ENCODE measurements around the gene EIF3K.
"Not testable (repeated sequence)": the region's sequence is repeated elsewhere in the genome, so short reads cannot be mapped to it uniquely, and the experiment has no call there.

Gene EIF3K

DNA sequence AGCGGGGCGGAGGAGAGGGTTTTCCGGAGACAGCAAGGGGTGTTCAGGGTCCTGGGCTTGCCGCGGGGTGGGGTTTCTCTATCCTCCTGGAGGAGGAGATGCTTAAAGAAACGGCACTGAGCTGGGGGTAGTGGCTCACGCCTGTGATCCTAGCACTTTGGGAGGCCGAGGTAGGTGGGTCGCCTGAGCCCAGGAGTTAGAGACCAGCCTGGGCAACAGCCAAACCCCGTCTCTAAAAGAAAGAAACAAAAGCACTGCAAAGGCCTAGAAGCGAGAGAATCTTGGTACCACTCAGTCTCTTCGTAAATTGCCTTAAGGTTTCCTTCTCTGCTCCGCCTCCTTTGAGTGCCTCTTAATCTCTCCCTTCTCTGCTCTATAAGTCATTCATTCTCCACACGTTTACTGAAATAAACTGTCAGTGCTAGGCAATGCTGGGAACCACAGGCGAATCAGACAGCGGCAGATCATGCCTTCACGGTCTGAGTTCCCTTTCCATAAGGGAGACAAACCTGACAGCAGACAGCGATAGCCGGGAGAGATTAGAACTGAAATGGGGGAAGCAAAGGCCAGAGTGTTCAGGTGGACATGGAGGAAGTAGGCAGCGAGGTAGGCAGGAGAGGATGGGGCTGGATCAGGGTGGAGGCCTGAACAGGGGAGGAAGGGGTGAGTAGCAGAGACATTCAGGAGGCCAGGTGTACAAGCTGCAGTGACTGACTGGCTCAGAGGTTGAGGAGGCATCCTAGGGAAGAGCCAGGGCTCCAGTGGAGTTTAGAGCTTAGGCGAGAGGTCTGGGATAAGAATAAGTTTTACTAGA is 580 bp downstream of the EIF3K start:
- no peak for FAIRE-seq

DNA sequence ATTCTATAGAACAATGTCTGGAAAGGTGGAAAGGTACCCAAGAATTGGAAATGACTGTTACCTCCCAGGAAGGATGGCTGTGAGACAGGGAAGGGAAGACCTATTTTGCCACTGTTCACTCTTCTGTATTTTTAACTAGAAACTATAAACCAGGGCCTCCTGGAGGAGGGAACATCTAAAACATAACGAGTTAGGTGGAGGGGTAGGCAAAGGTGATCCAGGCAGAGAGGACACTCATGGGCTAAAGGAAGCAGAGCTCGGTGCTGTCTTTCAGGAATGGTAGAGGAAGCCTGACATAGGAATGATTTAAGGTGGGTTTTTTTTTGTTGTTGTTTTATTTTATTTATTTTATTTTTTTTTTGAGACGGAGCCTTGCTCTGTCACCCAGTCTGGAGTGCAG is 5.8 kb downstream of the EIF3K start:
- FAIRE-seq = no peak

DNA sequence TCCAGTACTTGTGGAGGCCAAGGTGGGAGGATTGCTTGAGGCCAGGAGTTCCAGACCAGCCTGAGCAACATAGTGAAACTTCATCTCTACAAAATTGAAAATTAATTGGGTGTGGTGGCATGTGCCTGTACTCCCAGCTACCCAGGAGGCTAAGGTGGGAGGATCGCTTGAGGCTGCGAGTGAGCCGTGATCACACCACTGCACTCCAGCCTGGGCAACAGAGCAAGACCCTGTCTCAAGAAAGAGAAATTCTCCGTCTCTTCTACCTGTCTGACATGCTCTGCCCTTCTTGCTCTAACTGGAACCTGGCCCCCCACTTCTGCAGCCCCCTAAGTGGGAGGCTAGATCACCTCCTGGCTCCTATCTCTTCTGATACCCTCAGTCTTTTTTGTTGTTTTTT is 7.4 kb downstream of the EIF3K start:
- FAIRE-seq = no peak

DNA sequence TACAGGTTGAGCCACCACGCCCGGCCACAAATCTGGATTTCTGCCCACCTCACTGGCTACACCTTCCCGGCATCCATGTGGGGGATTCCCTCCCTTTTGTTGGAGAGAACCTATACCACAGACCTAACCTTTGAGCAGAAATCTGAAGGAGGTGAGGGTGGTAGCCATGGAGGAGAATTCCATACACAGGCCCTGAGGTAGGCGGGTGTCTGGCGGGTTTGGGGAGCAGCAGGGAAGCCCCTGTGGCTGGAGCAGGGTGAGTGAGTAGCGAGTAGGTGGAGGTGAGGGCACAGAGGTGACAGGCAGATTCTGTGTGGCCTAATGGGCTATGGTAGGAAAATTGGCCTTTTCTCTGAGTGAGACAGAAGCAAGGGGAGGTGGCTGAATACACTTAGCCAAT is 10.6 kb downstream of the EIF3K start:
- FAIRE-seq = no peak

DNA sequence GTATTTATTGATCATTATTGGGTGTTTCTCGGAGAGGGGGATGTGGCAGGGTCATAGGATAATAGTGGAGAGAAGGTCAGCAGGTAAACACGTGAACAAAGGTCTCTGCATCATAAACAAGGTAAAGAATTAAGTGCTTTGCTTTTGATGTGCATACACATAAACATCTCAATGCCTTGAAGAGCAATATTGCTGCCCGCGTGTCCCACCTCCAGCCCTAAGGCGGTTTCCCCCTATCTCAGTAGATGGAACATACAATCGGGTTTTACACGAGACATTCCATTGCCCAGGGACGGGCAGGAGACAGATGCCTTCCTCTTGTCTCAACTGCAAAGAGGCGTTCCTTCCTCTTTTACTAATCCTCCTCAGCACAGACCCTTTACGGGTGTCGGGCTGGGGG is 12.3 kb downstream of the EIF3K start:
- FAIRE-seq = not testable (repeated sequence)

DNA sequence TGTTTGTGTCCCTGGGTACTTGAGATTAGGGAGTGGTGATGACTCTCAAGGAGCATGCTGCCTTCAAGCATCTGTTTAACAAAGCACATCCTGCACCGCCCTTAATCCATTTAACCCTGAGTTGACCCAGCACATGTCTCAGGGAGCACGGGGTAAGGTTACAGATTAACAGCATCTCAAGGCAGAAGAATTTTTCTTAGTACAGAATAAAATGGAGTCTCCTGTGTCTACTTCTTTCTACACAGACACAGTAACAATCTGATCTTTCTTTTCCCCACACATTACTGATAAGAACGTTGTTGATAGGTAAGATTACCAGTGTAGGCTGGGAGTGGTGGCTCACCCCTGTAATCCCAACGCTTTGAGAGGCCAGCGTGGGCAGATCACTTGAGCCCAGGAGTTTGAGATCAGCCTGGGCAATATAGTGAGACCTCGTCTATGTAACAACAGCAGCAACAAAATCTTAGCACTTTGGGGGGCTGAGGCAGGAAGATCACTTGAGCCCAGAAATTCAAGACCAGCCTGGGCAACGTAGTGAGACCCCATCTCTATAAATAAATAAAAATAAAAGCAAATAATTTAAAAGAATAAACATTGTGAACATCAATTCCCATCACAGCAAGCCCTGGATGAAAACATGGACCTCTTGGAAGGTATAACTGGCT is 13.0 kb downstream of the EIF3K start:
- not testable (repeated sequence) for FAIRE-seq

DNA sequence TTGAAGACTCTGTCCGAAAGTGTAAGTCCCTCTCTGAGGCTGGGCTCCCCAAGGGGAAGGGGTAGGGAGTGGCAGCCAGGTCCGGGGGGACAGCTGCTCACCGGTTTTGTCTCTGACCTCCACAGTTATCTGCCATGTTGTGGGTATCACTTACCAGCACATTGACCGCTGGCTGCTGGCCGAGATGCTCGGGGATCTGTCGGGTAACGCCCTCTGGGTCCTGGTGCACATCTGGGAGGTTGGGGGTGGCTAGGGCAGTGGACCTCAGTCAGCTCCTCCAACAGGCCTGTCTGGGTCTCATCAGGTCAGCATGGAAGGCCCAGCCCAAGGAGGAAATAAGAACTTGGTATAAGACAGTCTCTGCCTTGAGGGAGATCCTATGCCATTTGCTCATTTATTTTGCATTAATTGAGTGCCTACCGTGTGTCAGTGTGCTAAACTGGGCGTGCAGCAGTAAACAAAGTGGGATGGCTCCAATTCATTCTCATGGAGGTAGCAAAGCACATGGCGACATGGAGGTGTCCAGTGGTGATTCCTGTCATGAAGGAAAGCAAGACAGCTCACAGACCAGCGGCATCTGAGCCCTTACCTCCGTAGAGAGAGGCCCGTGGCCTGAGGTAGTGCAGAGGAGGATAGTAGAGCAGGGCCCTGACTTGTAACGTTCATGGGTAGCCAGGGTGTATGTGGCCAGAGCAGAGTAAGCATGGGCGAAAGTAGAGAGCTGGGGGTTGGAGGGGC is 13.7 kb downstream of the EIF3K start:
- no peak for FAIRE-seq

DNA sequence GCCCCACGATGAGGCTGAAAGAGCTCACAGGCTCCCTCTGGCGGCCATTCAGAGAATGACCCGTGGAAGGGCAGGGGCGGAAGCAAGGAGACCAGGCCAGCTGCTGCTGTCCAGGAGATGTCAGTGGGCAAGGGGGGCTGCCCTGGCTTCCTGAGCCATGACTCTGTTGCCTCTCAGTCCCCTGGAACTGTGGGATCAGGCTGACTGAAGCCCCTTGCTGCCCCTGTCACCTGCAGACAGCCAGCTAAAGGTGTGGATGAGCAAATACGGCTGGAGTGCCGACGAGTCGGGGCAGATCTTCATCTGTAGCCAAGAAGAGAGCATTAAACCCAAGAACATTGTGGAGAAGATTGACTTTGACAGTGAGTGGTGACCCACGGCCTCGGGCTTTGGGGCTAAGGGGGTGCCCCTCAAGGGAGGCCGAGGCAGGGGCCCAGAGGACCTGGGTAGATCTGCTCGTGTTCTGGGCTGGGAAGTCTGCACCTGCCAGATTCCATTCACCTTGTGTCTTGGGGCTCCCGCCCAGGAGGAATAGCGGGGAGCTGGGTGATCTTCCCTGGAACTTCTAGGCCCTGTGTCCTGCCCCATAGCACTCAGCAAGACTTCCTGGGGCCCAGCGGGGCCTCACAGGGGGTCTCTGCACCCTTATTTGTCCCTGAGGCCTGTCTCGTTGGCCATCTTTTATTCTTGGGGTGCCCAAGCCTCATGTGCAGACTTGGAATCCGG is 15.9 kb downstream of the EIF3K start:
- FAIRE-seq = no peak

DNA sequence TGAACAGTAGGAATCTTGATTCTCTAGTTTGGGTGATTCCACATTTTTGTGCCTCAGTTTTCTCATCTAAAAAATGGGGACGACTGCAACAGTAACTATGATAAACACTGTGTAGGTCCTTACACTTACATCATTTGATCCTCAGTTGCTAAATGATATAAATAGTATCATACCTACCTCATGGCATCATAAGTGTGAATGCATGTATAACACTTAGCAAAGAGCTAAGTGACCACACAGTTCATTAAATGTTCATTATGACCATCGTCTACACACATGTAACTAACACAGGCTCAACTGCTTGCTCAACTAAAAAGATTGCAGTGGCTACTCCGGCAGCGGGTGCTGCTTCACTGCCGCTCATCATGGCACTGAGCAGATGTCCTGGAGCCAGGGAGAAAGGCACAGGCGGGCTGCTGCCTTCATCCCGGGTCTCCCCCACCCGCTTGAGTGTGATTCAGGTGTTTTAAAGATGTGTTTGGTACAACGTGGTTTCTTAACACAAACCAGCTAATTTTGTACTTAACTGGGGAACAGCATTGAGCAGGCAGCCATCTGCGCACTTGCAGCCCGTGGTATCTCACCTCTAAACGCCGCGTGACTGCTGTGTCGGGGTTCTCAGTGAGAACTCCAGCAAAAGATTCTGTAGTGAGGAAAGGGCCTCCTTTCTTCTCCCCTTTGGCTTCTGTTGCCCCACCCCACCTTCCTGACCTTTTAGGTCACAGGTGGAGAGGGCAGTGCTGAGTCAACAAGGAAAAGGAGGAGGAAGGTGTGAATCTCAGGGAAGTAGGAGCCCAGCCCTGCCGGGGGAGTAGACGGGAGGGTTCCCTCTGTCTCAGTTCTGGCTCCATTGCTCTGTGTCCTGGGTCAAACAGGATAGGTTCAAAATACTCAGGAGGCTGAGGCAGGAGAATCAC is 16.8 kb downstream of the EIF3K start:
- no peak for FAIRE-seq

DNA sequence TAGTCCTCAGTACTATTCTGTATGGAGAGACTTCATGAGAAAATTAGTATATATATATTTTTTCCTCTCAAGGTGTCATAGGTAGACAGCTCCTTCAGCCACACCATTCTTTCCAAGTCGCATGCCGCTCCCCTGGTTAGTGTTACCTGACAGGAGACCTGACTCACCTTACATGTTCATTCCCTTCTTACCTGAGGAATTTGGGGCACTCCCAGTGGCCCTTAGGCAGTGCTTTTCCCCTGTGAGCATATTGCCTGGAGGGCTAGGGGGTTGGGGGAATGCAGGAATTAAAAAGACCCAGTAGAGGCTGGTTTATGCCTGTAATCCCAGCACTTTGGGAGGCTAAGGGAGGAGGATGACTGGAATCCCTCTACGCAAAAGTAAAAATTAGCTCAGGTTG is 19.5 kb downstream of the EIF3K start:
- no peak for FAIRE-seq

DNA sequence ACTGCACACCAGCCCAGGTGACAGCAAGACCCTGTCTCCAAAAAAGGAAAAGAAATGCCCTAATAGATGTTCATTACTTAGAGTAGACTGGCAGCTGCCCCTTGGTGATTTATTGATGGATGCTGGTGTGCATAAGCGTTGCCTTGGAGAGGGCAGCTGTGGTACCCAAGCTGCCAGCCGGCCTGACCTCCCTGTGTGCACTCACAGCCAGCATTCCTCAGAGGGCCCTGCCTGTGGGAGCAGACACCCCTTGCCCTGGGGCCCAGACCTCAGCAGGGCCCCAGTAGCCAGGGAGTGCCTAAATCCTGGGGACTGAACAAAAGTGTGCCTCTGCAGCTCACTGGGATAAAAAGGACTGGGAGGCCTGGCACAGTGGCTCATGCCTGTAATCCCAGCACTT is 20.7 kb downstream of the EIF3K start:
- no peak for FAIRE-seq

DNA sequence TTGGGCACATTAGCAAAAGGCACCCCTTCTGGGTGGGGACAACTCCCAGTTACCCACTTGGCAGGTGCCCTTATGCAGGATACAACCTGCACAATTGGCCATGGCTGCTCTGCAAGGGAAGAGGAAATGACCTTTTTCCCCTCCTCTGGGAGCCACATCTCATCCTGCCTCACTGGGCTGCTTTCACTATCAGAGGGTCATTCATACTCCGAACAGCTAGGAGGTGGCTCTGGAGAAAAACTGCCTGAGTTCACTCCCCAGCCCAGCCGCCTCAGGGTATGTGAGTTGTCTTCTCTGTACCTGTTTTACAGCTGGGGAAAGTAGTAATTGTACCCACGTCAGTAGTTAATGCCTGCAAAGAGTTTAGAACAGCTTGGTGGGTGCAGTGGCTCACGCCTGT is 21.4 kb downstream of the EIF3K start:
- FAIRE-seq = no peak

DNA sequence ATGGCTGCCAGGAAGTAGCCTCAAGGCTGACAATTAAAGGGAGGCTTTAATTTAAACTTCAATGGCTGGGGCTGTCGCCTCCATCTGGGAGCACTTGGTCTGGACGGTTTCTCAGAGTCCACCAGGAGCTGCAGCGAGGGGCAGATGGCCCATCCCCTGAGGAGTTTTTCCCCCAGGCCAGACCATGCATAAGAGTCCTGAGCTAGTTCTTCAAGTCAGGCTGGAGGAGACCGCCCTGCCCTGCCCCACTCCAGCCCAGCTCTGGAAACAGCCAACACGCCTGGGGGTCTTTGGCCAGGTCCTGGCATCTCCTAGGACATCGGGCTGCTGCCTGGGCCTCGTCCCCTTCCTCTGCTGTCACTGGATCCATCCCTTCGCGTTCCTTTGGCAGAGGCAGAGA is 23.2 kb downstream of the EIF3K start:
- FAIRE-seq = no peak

DNA sequence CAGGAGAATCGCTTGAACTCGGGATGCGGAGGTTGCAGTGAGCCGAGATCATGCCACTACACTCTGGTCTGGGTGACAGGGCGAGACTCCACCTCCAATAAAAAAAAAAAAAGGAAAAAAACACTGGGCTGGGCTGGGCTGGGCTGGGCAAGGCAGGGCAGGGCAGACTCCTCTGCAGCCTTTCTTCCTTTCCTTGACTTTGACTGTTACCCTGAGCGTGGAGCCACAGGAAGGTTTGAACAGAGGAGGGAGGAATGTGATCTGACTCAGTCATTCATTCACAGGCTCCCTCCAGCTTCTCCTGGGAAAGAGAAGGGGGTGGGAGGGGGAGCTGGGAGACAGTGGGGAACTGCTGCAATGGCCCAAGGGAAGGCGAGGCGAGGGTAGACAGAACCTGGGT is 25.7 kb downstream of the EIF3K start:
- FAIRE-seq = no peak

DNA sequence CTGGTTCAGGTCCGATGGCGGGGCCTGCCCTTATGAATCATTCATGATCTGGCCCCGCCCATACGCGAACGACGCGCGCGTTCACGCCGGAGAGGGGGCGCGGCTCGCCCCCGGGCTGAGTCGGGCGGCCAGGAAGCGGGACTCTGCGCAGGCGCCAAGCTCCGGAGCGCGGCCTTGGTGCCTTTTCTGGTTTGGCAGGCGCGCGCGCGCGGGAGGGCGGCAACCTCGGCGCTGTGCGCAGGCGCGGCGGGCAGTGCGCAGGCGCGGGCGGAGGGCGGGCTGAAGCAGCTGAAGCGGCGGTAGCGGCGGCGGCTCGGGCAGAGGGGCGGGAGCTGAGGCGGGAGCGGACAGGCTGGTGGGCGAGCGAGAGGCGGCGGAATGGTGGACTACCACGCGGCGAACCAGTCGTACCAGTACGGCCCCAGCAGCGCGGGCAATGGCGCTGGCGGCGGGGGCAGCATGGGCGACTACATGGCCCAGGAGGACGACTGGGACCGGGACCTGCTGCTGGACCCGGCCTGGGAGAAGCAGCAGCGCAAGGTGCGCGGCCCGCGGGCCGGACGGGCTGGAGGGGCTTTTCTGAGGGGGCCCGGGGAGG is 28.5 kb downstream of the EIF3K start, which contains the start of gene ACTN4:
TSS of gene ACTN4 (plus strand) at position 282 of the 598 bp plus-strand sequence. CDS start at position 379, 97 bp downstream.
- peak; percentile 87 for FAIRE-seq

DNA sequence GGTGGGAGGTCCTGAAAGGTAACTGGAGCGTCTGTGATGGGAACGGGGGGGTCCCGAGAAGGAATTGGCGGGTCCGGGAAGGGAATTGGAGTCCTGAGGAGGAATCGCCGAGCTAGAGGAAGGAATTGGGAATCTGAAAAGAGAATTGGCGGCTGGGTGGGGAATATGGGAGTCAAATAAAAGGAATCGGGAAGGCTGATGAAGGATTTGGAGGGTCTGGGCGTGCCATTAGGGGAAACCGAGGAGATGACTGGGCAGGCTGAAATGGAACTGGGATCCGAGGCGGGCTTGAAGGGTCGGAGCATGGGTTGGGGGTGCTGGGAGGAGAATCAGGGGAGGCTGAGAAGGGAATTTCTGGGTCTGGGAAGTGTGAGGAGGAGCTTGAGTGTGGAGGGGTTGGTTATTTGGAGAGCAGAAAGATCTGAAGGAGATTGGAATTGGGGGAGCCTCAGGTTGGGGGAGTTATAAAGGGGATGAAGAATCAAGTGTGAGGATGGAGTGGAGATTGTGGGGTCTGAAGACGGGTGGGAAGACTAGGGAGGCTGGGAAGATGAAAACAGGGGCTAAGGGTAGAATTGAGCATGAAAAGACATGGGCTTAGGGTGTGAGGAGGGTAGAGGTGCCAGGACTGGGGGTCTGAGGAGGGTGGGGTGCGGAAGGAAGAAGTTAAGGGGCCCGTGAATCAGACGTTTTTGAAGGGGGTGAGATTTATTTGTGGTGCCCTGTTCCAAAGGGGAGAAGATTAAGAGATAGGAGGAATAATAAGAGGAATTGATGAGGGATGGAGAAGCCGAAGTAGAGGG is 29.2 kb downstream of the EIF3K start:
- no peak for FAIRE-seq

DNA sequence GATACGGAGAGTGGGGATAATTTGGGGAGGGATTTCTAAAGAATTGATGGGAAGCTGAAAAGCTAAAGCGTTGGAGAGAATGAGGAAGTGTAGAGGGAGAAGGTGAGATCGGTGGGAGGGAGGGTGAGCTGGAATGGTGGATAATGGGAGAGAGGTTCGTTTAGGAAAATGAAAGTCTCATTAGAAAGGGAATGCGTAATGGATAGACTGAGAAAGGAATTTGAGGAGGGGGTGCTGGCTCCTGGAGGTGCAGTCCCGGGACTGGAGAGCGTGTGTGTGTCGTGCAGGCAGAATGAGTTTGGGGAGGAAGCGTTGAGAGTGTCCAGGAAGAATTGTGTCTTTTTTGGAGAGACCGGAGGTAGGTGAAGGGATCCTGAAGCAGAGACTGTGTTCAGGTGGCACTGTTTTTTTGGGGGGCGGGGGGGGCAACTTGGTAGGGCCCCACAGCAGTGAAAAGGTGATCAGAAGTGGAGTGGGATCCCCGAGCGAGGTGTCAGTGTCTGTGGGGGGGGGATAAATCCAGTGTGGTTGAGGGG is 29.8 kb downstream of the EIF3K start:
- no peak for FAIRE-seq

DNA sequence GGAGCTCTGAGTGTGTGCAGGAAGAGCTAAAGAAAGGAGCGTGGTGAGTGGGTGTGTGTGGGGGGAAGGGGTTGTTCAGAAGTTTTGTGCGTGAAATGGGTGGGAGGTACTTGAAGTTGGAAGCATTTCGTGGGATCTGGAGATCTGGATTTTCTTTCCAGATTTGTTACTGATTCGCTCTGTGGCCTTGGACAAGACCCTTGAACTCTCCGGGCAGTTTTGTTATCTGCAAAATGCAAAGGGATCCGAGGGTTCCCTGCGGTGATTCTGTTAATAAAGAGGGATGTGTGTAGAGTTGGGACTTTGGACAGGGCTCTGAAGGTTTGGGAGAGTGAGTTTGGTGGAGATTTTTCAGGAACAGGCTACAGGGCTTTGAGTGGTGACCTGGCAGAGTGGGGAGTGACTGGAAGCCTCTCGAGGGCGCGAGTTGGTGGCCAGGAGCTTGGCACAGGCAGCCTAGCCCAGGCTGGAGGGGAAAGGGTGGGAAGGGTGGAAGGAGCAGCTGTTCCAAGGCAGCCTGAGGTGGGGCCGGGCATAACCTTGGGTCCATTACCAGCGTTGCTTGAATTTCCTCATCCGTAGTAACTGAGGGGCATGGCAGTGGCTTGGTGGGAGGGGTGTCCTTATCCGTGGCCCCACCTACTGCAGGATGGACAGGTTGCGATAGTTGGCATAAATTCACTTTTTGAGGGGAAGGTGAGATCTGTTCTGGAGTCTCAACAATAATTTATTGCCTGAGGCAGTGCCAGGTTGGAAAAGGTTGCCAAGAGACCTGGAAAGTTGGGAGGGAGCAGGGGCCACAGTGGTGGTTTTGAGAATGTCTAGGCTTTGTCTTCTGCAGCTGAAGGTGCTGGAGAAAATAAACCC is 30.6 kb downstream of the EIF3K start:
- no peak for FAIRE-seq

DNA sequence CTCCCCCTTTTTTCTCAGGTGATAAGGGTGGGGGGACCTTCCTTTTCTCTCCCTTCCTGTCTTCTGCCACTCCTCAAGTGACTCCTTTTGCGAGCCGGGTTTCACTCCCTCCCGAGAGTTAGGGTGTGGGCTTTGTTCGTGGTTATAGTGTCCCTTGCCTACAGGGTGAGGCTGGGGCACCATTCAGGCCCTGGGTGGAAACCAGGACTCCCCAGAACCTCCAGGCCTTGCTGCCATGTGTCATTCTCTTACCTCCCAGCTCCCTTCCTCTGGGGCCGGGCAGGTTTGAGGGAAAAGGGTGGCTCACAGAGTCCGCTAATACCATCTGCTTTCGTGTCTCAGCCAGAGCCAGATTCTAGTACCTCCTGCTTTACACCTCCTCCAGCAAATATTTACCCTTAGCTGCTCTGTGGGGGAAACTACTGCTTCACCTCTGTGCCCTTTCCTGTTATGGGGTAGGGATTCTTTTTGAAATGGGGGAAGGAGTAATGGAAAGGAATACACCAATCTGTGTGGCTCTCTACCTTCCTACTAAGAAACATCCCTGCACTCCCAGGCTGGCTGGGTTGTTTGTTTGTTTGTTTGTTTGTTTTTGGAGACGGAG is 31.3 kb downstream of the EIF3K start:
- no peak for FAIRE-seq
